AG08396 (cell line): ENCODE measurements around the gene GON4L.
"Not testable (repeated sequence)": the region's sequence is repeated elsewhere in the genome, so short reads cannot be mapped to it uniquely, and the experiment has no call there.

Source experiments
- DNase-seq: peaks from one replicate; pipeline ENCODE4 v3.0.0; 2012; ENCODE audit warnings: low spot score, mixed read lengths

Gene GON4L

DNA sequence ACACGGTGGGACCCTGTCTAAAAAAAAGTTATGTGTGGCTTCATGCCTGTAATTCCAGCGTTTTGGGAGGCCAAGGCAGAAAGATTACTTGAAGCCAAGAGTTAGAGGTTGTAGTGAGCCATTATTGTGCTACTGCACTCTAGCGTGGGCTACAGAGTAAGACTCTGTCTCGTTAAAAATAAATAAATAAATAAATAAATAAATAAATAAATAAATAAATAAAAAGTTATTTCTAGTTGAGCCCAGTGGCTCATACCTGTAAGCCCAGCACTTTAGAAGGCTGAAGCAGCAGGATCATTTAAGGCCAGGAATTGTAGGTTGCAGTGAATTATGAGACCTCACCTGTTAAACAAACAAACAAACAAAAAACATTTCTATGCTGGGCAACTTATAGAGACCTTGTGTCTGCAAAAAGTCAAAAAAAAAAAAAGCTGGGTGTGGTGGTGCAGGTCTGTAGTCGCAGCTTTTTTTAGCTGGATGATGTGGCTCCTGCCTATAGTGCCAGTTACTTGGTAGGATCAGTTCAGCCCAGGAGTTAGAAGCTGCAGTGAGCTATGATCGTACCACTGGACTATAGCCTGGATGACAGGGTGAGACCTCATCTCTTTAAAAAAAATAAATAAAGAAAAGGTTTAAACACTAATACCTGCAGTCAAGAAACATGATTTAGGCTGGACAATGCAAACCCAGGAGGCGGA, 25.6 kb downstream of the GON4L start:
- DNase-seq = no peak

GRCh38 chr1:155827450-155827849, 29.6 kb downstream of the GON4L start:
- no peak for DNase-seq

- no peak for DNase-seq
Measured at GRCh38 chr1:155816351-155816750, 40.7 kb downstream of the GON4L start.

DNA sequence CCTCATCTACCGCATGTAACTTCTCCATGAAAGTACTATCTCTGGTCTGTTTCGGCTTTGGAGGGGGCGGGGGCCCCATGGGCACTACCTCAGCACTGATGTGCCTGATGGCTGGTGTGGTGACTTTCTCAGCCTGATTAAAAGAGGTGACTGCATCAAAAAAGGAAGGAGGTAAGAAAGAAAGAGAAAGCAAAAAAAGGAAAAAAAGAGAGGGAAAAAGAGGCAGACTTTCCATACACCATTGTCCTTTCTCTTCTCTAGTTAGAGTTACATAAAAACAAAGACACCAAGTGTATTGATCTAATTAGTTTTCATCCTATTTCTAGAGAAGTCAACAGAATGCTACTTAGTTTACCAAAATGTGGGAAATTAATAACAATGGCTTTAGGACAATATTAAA, 43.3 kb downstream of the GON4L start:
- DNase-seq = no peak

DNA sequence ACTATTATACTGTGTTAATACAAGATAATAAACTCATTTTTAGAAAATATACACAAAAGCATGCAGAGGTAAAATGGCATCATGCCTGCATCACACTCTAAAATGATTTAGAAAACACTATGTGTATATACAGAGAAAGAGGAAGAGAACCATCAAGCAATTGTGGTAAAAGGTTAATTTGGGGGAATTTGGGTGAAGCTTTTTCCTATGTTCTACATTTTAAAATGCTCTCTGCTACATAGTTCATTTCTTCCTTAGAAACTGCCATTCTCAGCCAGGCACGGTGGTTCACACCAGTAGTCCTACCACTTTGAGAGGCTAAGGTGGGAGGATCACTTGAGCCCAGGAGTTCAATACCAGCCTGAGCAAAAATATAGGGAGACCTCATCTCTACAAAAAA, 44.1 kb downstream of the GON4L start:
- DNase-seq = no peak

- DNase-seq = no peak
Measured at GRCh38 chr1:155809088-155809487, 47.9 kb downstream of the GON4L start.

DNA sequence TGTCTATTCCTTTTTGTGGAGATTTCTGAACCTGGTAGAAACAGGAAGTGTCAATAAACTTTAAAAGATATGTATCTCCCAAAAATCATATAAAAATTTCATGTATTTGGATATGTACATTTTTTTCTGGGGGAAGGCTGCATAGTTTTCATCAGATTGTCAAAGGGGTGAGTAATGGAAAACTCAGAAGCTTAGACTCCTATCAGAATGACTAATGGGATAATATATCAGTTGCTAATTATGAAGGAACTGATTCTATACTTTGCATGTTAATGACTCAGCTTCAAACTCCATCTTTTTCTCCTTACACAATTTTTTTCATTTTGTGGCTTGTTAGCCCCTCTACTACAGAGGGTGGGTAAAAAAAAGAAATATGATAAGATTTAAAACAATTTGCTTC, 55.9 kb downstream of the GON4L start:
- no peak for DNase-seq

- not testable (repeated sequence) for DNase-seq
Measured at GRCh38 chr1:155795618-155796017, 61.4 kb downstream of the GON4L start.

DNA sequence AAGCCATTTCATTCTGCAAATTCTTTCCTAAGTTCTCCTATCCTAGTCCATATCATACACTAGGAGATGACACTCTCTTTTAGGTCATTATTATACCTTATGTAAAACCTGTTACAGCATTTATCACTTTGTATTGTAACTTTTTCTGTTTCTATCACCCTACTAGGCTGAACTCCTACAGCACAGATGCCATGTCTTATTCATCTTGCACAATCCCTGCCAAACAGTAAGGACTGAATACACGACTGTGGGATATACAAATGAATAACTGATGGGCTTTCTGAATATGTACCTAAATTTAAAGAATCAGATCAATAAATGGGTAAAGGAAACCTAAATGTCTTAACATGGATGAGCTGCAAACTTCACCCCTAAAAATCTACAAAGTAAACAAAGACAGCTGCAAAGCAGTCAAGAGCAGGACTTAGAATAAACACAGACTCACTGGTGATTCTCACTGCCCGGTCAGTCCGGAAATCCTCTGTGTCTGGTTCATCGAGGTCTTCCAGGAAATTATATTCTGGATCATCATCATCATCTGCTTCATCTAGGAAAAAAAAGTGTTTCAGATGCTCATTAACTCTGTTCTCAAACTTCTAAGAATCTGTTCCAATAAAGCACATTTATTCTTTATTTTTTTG, 62.3 kb downstream of the GON4L start:
- peak; percentile 48 for DNase-seq

DNA sequence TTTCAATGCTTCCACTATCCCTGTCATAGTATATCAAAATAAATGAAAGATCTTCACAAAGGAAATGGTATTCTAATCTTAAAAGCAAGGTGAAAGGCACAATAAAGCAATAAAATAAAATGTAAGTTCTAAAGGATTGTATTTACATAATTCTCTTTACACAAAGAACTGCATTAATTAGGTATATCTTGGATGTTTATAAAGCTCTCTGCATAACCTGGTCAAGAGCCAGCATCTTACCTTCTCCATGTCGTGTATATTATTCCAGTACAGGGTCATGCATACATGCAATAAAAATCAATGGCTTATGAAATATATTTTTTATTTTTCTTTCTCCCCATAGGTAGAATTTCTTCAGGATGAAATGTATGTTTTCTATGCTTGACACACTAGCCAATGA, 63.8 kb downstream of the GON4L start:
- no peak for DNase-seq

DNA sequence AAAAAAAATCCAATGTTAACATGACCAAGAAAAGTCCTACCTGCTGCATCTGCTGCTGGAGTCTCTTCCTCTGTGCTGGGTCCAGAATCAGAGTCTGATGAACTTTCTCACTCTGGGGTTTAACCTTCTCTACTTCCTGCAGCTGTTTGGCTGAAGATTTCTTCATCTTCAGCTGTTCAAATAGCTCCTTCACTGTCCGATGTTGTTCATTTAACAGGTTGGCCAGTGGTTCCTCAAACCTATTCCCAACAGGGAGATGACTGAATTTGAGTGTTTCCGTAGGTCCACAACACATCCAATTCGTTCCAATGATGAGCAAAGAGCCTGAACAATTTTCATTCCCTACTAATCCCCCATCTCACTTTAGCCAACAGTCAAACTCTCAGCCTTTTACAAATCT, 79.4 kb downstream of the GON4L start:
- no peak for DNase-seq

DNA sequence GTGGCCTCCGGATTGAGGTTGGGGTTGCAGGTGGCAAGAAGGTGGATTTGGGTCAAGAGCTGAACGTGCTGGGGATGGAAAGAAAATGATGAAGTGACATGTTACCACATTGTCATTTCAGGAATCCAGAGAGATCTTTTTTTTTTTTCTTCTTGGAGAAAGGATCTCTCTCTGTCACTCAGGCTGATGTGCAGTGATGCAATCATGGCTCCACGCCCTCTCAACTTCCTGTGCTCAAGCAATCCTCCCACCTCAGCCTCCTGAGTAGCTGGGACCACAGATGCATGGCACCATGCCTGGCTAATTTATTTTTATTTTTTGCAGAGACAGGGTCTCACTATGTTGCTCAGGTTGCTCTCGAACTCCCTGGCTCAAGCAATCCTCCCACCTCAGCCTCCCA, 80.6 kb downstream of the GON4L start:
- DNase-seq = no peak

DNA sequence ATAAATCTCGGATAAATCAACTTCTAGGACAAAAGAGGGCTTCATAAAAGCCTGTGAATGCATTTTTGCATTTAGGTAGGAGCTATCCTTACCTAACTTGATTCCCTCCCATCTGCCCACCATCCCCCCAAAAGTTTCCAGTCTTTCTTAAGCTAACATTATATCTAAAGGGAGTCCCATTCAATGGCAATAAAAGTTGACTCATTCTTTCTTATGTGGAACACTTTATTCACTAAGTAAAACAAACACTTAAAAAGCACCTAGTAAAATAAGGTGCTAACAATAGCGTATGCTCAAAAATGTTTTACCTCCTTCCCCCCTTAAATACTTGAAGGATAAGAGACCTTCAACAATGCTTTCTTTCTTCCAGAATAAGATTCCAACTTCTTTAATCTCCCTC, 83.8 kb downstream of the GON4L start:
- DNase-seq = no peak

DNA sequence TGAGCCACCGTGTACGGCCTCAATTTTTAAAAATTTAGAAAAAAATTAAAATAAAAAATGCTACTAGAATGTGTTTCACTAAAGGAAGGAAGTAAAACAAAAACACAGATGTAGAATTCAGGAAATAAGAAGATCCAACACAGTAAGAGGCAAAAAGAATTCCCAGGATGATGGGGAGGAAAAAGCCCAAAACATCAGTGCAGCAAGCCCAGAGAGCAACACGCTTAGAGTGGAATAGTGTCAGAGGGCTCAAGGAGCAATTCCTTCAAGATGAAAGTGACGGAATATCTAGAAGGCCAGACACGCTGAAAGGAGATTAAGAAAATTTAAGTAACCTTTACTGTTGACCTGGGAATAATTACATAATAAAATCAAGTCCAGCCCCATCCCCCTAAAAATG, 87.8 kb downstream of the GON4L start:
- DNase-seq = no peak

GRCh38 chr1:155767399-155767989, 89.5 kb downstream of the GON4L start:
- DNase-seq = not testable (repeated sequence)

- DNase-seq = not testable (repeated sequence)
Measured at GRCh38 chr1:155763989-155764388, 93.0 kb downstream of the GON4L start.

DNA sequence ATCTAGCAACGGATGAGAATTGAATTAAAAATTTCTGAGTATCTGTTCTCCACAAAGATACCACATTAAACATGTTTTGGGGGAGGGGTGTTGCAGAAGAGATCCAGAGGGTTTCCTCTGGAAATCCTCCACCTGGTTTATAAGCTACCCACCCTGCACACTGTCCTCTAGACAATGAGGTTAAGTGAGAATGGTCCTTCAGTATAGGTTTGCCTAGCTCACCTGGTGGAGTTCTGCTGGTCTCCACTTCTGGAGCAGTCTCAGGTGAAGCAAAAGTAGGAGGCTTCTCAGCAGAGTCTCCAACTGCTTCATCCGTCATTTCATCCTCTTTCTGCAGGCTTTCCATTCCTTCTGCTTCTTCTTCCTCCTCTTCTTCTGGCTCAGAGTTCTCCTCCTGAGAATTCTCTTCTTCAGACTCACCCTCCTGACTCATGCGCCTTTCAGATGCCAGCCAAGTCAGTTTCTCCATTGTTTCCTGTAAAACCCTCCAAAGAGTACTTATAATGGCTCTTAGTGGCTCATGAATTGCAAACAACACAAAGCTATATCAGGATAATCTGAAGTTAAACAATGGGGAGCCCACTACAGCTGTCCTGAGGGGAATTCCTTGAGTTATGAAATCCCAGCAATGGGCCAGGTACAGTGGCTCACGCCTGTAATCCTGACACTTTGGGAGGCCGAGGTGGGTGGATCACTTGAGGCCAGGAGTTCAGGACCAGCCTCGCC, 93.8 kb downstream of the GON4L start:
- peak; percentile 24 for DNase-seq

- no peak for DNase-seq
Measured at GRCh38 chr1:155761736-155762405, 95.1 kb downstream of the GON4L start.

DNA sequence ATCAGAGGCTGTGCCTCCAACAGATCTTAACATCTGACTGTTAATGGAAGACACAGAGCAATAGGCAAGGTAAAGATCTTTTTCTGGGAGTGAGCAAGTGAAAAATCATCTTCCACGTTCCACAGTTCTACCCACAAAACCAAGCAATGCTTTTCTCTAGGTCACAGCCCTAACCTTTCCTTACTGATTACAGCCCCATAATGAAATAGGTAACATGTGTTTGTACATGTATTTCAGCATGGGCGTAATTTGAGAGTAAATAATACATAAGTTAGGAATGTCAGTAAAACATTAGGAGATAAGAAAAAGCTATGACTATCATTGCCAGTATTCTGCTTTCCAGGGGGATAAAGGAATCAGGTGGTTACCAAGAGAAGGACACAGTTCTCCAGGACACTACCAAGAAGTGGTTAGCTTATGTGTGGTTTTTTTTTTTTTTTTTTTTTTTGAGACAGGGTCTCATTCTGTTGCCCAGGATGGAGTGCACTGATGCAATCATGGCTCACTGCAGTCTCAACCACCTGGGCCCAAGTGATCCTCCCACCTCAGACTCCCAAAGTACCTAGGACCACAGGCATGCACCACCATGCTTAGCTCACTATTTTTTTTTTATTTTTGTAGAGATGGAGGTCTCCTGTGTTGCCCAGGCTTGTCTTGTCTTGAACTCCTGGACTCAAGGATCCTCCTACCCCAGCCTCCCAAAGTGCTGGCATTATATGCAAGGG, 96.1 kb downstream of the GON4L start:
- no peak for DNase-seq

DNA sequence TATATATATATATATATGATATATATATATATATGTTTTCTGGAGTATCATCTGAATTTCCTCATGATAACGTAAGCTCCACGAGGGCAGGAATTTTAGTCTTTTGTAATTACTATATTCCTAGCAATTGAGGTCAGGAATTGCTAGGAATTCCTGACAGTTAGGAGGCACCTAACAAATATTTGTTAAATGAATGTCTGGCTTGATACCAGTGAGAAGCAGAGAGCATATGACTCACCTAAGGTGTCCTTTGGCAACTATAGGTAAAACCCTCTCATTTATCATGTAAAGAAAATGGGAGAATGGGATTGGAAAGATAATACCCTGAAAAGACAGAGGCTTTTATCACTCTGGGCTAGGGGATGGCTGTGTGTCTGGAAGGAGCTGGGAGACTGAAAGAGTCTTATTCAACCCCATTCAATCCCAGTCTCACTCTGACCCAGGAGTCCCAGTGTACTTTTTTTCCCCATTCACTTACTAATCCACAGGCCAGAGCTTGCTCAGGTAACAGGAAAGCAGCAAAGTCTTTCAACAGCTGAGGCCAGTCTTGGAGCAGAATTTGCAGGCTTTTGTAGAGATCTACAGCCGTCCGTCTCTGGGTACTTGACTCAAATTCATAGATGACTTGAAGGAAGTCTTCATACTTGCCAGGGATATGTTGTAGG, 96.9 kb downstream of the GON4L start:
- no peak for DNase-seq

- DNase-seq = not testable (repeated sequence)
Measured at GRCh38 chr1:155759017-155759416, 98.0 kb downstream of the GON4L start.
